Mononuclear cell (primary cell): ENCODE data around the gene SHANK3. TPM values are rescaled to one million over a fixed set of nuclear protein-coding genes. Genes with fewer than 3 reads are reported as not detected.
"Not testable (repeated sequence)": the region's sequence is repeated elsewhere in the genome, so short reads cannot be mapped to it uniquely, and the experiment has no call there.

ENCODE experiments used
- H3K27me3 ChIP-seq: 2 replicates; pipeline ENCODE4 v1.6.0; 2011; ENCODE audit warnings: low read length, control low read depth; ENCODE audit not compliant: insufficient read depth
- H3K4me1 ChIP-seq: 2 replicates; pipeline ENCODE4 v1.5.1; 2011; ENCODE audit warnings: mild to moderate bottlenecking, low read length, control low read depth; ENCODE audit not compliant: insufficient read depth
- H3K4me3 ChIP-seq: 2 replicates; pipeline ENCODE4 v1.5.1; 2011; ENCODE audit warnings: mild to moderate bottlenecking, low read length, moderate library complexity
- H3K9me3 ChIP-seq: 2 replicates; pipeline ENCODE4 v1.5.1; 2011; ENCODE audit warnings: low read depth, mild to moderate bottlenecking, control low read depth, low read length
- total RNA-seq: library from RNA; depleted of rRNA; stranded (reverse); fragments of >200 nt; gene quantifications from one replicate; pipeline ENCODE4 v1.2.3, GENCODE V29; 2012

SHANK3 gene
- under 0.01 TPM for total RNA-seq

DNA sequence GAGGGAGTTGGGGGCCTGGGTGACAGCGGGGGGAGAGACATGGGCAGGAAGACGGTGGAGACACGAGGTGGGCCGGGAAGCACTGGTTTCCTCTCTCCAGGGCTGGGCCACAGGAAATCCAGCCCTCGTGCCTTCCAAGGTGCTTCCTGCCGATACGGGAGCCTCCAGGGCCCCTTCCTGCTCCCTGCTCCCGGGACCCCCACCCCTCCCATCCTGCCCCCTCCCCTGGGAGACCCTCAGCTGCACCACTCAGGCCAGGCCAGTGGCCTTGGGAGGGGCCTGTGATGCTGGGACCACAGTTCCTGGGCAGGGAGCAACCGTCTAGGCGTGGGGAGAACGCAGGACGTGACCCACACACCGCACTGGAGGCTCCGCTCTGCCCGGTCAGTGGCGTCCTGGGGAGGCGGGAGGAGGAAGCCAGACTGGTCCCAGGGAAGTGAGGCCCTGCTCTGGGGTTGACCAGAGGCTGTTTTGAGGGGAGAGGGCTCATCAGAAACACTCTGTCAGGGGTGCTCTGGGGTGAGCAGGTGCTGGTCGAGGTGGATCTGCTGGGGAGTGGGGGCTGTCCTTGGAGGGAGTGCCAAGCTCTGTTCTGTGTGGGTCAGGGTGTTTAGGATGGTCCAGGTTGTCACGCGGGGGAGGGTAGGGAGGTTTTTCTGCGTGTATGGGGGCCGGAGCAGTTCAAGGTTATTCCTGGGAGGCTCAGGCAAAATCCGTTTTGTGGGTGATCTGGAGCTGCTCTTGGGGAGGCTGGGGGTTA, at the start of gene SHANK3:
TSS of gene SHANK3 (plus strand) at position 353 of the 760 bp plus-strand sequence.
- H3K9me3 ChIP-seq = no peaks in the 10 kb centered on the region
- H3K27me3 ChIP-seq = peaks cover 30% of the 10 kb centered on the region
- H3K4me1 ChIP-seq = peaks cover 11% of the 10 kb centered on the region
- H3K4me3 ChIP-seq = no peak within 1 kb of the TSS

DNA sequence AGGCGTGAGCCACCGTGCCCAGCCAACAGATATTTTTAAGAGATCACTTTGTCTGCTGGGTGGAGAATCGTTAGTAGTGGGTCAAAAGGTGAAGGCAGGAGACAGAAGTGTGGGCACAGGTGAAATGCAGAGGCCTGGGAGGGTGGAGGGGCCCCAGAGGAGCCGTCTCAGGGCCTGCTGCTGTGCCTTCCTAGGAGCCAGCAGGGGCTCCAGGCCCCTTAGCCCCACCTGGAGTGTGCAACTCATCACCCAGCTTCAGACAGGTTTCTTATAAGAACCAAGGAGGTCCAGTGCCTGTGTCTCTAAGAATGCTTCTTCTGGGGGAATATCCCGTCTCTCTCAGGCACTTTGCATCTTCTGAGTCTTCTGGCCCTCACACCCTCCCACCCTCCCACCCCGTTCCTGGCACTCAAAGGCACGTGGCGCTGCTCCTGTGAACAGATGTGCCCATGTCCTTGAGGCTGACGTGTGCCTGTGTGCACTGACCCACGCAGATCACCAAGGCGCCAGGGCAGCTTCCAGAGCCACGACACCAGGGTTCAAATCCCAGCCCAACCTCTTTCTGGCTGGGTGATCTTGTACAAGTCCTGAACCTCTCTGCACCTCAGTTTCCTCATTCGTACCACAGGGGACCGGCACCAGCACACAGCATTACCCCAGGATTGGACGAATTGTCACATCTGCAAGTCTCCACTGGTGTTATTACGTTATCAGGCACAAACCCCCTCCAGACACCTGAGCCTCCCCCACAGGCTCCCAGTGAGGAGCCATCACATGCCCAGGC, 48.1 kb upstream of the SHANK3 start:
- Histone ChIP-seq H3K4me1 (peaks cover 59% of the 10 kb centered on the region), H3K4me3 (no peak overlapping the region), H3K9me3 (no peaks in the 10 kb centered on the region), H3K27me3 (no peaks in the 10 kb centered on the region)

DNA sequence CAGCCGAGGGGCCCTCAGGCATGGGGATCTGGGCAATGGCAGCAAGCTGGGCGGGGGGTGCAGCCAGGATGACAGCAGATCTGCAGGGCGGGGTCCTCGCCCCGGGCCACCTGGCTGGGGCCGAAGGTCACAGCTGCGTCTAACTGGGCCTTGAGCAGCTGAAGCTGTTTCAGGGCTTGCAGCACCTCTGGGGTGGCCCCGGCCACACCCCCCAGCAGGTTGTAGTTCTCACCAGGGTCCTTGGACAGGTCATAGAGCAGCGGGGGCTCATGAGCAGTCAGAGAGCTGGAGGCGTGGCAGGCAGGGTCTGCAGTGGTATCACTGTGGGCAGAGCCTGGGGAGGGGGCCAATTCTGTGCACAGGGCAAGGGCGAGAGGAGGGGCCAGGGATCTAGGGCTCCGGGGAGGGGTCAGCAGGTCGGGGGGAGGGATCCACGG, 47.5 kb upstream of the SHANK3 start:
- Histone ChIP-seq H3K27me3 (no peaks in the 10 kb centered on the region), H3K4me3 (no peak overlapping the region), H3K9me3 (no peaks in the 10 kb centered on the region), H3K4me1 (peaks cover 54% of the 10 kb centered on the region)

DNA sequence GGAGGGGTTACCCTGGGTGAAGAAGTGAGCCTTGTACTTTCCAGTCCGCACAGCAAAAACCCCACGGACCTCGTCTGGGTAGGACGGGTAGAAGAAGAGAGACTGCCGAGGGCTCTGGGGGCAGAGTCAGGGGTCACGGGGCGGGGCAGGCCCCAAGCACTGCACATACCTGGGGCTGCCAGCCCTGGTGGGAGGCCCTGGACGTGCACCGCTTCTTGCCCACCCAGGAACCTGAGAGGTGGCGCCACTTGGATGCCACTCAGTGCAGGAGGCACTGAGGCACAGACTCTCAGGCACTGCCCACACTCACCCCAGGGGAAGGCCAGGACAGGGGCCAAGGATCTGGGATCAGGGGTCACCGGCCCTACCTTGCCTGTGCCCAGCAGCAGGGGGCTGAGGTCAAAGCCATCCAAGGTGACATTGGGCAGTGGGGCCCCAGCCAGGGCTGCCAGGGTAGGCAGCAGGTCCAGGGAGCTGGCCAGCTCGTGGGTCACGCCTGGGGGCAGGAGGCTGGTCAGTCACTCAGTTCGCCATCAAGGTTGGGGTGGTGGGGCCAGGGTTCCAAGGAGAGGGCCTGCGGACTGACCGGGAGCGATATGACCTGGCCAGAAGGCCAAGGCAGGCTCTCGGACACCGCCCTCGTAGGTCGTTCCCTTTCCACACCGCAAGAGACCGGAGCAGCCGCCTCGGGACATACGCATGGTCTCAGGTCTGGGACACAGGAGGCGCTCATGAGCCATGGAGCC, 46.9 kb upstream of the SHANK3 start:
- no peak overlapping the region for H3K4me3 ChIP-seq
- H3K27me3 ChIP-seq = no peaks in the 10 kb centered on the region
- peaks cover 49% of the 10 kb centered on the region for H3K4me1 ChIP-seq
- no peaks in the 10 kb centered on the region for H3K9me3 ChIP-seq

DNA sequence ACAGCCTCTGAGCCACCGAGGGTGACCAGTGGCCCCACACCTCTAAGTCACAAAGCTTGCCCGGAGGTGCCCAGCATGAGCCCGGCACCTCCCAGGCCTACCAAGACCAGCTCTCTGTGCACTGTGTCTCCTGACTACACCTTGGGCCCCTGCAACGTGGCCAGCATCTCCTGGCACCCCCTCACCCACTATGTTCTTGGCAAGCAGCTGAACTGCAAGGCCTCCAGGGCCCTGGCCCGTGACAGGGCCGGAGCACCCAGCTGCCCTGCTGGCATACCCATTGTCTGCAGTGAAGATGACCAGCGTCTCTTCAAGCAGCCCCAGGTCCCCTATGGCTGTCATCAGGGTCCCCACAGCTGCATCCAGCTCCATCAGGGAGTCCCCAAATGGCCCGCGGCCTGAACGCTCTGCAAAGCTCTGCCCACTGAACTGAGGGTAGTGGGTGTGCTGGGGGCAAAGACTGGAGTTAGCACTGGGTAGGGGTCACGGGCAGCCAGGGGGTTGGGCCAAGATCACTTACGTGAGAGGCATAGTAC, 46.2 kb upstream of the SHANK3 start:
- Histone ChIP-seq H3K9me3 (no peaks in the 10 kb centered on the region), H3K4me3 (no peak overlapping the region), H3K27me3 (no peaks in the 10 kb centered on the region), H3K4me1 (peaks cover 42% of the 10 kb centered on the region)

DNA sequence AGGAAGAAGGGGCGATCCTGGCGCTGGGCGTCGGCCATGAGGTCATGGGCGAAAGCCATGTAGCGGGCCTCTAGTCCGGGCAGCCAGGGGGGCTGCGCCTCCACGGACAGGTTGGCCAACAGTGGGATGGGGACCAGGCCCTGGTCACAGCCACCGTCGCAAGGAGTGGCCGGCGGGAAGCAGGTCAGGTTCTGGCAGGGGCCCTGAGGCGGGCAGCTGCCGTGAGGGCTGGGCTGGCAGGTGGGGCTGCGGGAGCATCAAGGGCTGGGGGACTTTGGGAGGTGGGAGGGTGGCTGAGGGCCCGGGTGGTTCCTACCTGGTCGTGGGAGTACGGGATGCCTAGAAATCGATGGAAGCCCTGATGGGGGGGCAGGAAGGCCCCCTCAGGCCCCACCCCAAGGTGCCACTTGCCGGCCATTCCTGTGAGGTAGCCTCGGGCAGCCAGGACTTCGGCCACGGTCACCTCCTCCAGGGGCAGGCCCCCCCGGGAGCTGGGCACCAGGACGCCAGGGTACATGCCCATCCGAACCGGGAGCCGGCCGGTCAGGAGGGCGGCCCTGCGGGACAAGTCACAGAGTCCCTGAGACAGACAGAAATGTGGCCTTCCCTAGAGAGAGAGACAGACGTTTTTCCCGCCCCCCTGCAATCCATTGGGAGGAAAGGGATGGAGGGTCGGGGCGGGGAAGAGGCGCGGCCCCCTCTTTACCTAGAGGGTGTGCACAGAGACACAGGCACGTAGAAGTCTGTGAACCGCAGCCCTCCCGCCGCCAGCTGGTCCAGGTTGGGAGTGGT, 45.6 kb upstream of the SHANK3 start:
- H3K4me1 ChIP-seq = peaks cover 36% of the 10 kb centered on the region
- H3K4me3 ChIP-seq = peak overlapping the region; percentile 68
- H3K9me3 ChIP-seq = no peaks in the 10 kb centered on the region
- no peaks in the 10 kb centered on the region for H3K27me3 ChIP-seq

DNA sequence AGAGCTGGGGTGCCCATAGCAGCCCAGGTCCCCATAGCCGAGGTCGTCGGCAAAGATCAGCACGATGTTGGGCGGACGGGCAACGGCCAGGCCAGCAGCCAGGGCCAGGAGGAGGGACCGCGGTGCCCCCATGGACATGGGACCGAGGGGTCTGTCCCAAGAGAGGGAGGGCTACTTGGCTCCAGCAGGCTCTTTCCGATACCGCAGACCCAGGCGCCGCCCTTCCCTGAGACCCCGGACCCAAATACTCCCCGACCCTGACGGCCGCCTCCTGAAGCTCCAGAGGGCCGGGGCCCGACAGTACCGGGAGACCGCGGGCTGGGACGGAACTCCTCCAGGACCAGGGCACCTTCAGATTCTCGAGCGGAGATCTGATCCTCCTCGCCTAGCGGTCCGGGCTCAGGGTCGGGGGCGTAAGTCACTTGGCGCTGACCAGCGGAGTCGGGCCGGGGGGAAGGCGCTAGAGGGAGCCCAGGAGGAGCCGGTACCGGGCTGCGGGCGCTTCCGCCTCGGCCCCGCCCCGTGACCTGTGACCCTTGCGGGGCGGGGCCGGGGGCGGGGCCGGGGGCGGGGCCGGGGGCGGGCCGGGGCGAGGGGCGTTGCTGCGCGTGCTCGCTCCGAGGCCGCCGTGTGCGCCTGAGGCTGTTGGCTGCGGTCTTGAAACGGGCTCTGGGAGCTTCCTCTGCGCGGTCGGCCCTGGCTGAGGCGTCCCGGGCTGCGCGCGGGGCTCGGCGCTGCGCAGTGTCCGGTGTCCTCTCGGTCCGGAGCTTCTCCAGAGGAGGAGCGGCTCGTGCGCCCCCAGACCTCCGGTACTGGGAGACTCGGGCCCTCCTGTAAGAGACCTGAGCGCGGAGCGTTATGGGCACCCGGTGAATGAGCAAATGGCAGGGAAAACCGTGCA, 44.7 kb upstream of the SHANK3 start, which contains the start of gene ARSA:
TSS of gene ARSA (minus strand) at position 511 of the 901 bp plus-strand sequence. CDS start at position 138, 373 bp downstream.
- no peaks in the 10 kb centered on the region for H3K27me3 ChIP-seq
- peaks cover 27% of the 10 kb centered on the region for H3K4me1 ChIP-seq
- no peaks in the 10 kb centered on the region for H3K9me3 ChIP-seq
- H3K4me3 ChIP-seq = peak within 1 kb of the TSS; percentile 68

DNA sequence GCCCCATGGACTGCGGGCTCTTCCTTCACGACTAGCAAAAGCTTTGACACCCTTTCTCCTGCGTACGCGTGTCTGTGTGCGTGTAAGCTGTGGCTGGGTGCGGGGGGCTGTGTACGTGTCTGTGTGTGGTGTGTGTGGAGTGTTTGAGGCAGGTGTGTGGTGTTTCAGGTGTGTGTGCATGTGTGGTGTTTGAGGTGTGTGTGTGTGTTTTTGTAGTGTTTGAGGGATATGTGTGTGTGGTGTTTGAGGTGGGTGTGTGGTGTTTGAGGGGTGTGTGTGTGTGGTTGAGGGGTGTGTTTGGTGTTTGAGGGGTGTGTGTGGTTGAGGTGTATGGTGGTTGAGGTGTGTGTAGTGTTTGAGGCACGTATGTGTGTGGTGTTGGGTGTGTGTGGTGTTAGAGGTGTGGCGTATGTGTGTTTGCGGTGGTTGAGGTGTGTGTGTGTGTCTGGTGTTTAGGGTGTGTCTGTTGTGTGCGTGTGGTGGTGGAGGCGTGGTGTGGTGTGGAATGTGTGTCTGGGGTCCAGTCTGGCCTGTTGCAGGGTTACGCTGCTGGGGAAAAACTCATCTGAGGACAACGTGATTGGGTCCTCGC, 44.0 kb upstream of the SHANK3 start:
- Histone ChIP-seq H3K4me3 (peak overlapping the region; percentile 57), H3K27me3 (no peaks in the 10 kb centered on the region), H3K4me1 (peaks cover 23% of the 10 kb centered on the region), H3K9me3 (no peaks in the 10 kb centered on the region)

DNA sequence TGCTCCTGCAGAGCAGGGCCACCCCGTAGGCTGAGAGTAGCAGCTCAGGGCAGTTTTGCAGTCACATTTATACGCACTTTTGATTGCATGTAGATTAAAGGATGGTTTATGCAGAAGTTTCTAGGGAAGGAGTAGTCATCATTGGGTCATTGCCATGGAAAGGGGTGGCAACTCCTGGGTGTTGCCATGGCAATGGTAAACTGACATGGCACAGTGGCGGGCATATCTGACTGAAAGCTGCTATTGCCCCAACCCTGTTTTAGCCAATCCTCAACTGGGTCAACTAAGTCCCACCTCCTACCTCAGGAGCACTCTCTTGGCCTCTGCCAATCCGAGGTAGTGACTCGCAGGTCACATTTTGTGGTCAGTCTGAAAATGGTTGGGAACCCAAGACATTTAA, 42.2 kb upstream of the SHANK3 start:
- Histone ChIP-seq H3K4me1 (peaks cover 23% of the 10 kb centered on the region), H3K27me3 (no peaks in the 10 kb centered on the region), H3K4me3 (no peak overlapping the region), H3K9me3 (no peaks in the 10 kb centered on the region)

DNA sequence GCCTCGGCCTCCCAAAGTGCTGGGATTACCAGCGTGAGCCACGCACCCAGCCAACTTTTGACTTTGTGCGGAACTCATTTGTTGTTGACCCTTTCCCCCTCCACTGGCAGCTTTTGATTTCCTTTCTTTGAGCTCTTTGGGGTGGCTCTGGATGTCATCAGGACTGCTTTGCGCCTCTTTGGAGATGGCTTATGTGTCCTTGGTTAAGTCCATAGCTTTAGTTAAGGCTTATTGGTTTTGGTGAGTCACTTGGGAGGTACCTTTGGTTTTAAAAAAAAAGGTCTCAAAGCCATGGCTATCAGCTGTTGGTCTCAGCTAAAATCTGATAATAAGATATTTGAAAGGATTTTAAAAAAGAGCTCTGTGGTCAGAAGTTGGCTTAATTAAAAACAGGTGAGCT, 39.5 kb upstream of the SHANK3 start:
- Histone ChIP-seq H3K4me1 (peaks cover 9% of the 10 kb centered on the region), H3K4me3 (no peak overlapping the region), H3K9me3 (no peaks in the 10 kb centered on the region), H3K27me3 (no peaks in the 10 kb centered on the region)

DNA sequence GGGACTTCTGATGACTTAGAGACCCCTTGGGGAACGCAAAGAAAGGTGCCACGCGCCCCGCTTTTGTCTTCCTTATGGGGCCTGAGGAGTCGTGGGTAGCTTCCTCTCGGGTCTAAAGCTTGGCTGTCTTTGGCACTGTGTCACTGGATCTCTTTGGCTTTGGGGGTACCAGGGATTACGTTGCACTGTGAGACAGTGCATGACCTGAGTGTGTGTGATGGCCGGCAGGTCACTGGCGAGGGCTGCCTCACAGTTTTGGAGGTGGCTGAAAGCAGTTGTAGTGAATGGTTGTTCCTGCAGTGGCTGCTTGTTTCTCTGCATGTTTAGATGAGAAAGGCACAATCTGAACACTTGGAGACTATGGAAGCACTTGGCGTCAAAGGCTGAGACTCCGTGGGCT, 38.9 kb upstream of the SHANK3 start:
- H3K27me3 ChIP-seq = no peaks in the 10 kb centered on the region
- H3K9me3 ChIP-seq = no peaks in the 10 kb centered on the region
- no peak overlapping the region for H3K4me3 ChIP-seq
- H3K4me1 ChIP-seq = peaks cover 3% of the 10 kb centered on the region

DNA sequence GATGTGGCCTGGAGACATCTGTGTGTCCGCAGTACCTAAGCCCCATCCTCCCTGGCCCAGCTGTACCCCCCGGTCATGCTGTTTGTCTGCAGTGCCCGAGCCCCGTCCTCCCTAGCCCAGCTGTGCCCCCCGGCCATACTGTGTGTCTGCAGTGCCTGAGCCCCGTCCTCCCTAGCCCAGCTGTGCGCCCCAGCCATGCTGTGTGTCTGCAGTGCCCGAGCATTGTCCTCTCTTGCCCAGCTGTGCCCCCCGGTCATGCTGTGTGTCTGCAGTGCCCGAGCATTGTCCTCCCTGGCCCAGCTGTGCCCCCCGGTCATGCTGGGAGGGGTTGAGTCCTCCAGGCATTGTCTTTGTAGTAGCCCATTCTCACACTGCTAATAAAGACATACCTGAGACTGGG, 37.0 kb upstream of the SHANK3 start:
- no peaks in the 10 kb centered on the region for H3K4me1 ChIP-seq
- no peak overlapping the region for H3K4me3 ChIP-seq
- no peaks in the 10 kb centered on the region for H3K27me3 ChIP-seq

DNA sequence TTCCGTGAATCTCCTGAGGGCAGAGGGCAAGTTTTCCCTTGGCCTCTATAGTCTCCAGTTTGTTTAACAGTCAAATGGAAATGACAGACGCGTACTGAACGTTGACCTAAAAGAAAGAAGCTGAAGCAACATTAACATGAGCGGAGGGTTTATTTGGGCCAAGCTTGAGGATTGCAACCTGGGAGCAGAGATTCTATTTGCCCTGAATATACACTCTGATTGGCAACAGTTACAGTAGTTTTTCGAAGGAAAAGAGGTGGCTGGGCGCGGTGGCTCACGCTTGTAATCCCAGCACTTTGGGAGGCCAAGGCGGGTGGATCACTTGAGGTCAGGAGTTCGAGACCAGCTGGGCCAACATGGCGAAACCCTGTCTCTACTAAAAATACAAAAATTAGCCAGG, 32.3 kb upstream of the SHANK3 start:
- not testable (repeated sequence) for H3K4me1 ChIP-seq, H3K4me3 ChIP-seq, H3K9me3 ChIP-seq, H3K27me3 ChIP-seq

More for the DNA sequence above, 37.0 kb upstream of the SHANK3 start:
- no peaks in the 10 kb centered on the region for H3K9me3 ChIP-seq
